GM12878 (cell line): ENCODE measurements around the gene SYNPO2L. TPM values are rescaled to one million over a fixed set of nuclear protein-coding genes. Genes with fewer than 3 reads are reported as not detected.
"Not testable (repeated sequence)": the region's sequence is repeated elsewhere in the genome, so short reads cannot be mapped to it uniquely, and the experiment has no call there.

Source experiments
- ATAC-seq: fragments of 200-7000 bp; cut with Tn5 transposase; 3 replicates; pipeline ENCODE4 v1.9.1; 2020; ENCODE audit warnings: mild to moderate bottlenecking, moderate library complexity
- BruUV-seq: library from RNA; stranded (reverse); fragments of 400-500 nt; replicated peaks from 2 replicates; lab custom pipeline; 2021; lab: Mats Ljungman, UMichigan
- CTCF ChIA-PET: fragments of 300-600 bp; sonication (Branson Sonifier 250); formaldehyde crosslinking; extraction: SDS; loops from one replicate; lab custom pipeline; 2021; ENCODE audit warnings: inconsistent platforms; lab: Yijun Ruan, JAX
- POLR2A ChIA-PET: fragments of 350-600 bp; formaldehyde crosslinking; extraction: SDS; loops from one replicate; lab custom pipeline; 2021; ENCODE audit warnings: inconsistent platforms; lab: Charles Lee
- RAD21 ChIA-PET: fragments of 300-600 bp; sonication (Branson Sonifier 250); formaldehyde crosslinking; loops from one replicate; lab custom pipeline; 2023; ENCODE audit warnings: antibody characterized with exemption; ENCODE audit not compliant: unreplicated experiment; lab: Charles Lee
- SMC1A ChIA-PET: fragments of 300-600 bp; sonication (Branson Sonifier 250); formaldehyde crosslinking; loops from one replicate; lab custom pipeline; 2023; ENCODE audit not compliant: unreplicated experiment, uncharacterized antibody; lab: Charles Lee
- DNase-seq: peaks from one replicate; pipeline ENCODE4 v3.0.0-alpha.2; 2011; ENCODE audit warnings: low read depth, low spot score
- FAIRE-seq: peaks from 3 replicates; lab custom pipeline; 2011; peaks lifted over from hg19 to GRCh38; lab: Jason Lieb, UNC
- H2AFZ ChIP-seq: 2 replicates; pipeline ENCODE4 v1.6.0; 2011; ENCODE audit warnings: low read depth, low read length, control low read depth; ENCODE audit not compliant: control insufficient read depth
- H3K27ac ChIP-seq: 2 replicates; pipeline ENCODE4 v1.5.1; 2011; ENCODE audit warnings: control low read depth; ENCODE audit not compliant: control insufficient read depth, insufficient read depth
- H3K27me3 ChIP-seq, 2 experiments: replicated peaks in 1 of 2; 2 replicates each; pipeline versions ENCODE4 v1.6.0 to v1.6.1; 2011; ENCODE audit warnings: low read length in 1 of 2; ENCODE audit not compliant: control insufficient read depth in 2 of 2, insufficient read depth in 2 of 2
- H3K36me3 ChIP-seq, 2 experiments: 2 replicates each; pipeline ENCODE4 v1.5.1; 2011; ENCODE audit warnings: low read length in 1 of 2; ENCODE audit not compliant: control insufficient read depth in 2 of 2, insufficient read depth in 2 of 2
- H3K4me1 ChIP-seq: 2 replicates; pipeline ENCODE4 v1.6.1; 2011; ENCODE audit warnings: mild to moderate bottlenecking, low read length, moderate library complexity, mixed read lengths; ENCODE audit not compliant: control insufficient read depth, insufficient read depth
- H3K4me2 ChIP-seq: 2 replicates; pipeline ENCODE4 v1.6.0; 2011; ENCODE audit warnings: control low read depth; ENCODE audit not compliant: control insufficient read depth, insufficient read depth
- H3K4me3 ChIP-seq: fragments of 200-600 bp; sonication (generic); 2 replicates; pipeline ENCODE4 v1.5.1; 2016
- H3K79me2 ChIP-seq: 2 replicates; pipeline ENCODE4 v1.6.0; 2011; ENCODE audit warnings: low read length; ENCODE audit not compliant: control insufficient read depth, insufficient read depth
- H3K9ac ChIP-seq: 2 replicates; pipeline ENCODE4 v1.8.0; 2011; ENCODE audit warnings: low read length, control low read depth, mixed read lengths; ENCODE audit not compliant: control insufficient read depth, insufficient read depth
- H3K9me3 ChIP-seq: replicated peaks from 3 replicates; pipeline ENCODE4 v1.5.1; 2011; ENCODE audit warnings: mild to moderate bottlenecking, low read length; ENCODE audit not compliant: control insufficient read depth, insufficient read depth
- H4K20me1 ChIP-seq: 2 replicates; pipeline ENCODE4 v1.6.0; 2011; ENCODE audit not compliant: control insufficient read depth, insufficient read depth
- ATF2 ChIP-seq: IDR thresholded peaks from 2 replicates; pipeline ENCODE4 v1.6.1; 2012; ENCODE audit warnings: low read length, inconsistent platforms
- WGBS: methylation state at CpG from one replicate; pipeline ENCODE4 v1.1.6; 2016; ENCODE audit warnings: low lambda C conversion rate; ENCODE audit not compliant: insufficient replicate concordance, insufficient coverage; ENCODE audit errors: missing lambda C conversion rate; 5-methylcytosine and 5-hydroxymethylcytosine counted together
- in situ Hi-C: fragments of 300-500 bp; cut with MboI; formaldehyde crosslinking; loops from 9 replicates; pipeline ENCODE4 v1.14.3; 2018; ENCODE audit warnings: mixed read lengths
- intact Hi-C: fragments of 100-400 bp; cut with micrococcal nuclease; formaldehyde crosslinking; loops from one replicate; pipeline ENCODE4 v1.14.2; 2022; ENCODE audit not compliant: unreplicated experiment
- polyA plus RNA-seq, 11 experiments: library from polyadenylated mRNA; depleted of rRNA in 4 of 11; unstranded in 6 of 11; stranded (reverse) in 5 of 11; fragments of >200 nt; fragmentation: Nextera tagmentation in 4 of 11; fragmentation: Illumina TruSeq in 1 of 11; extraction: Ambion mirVana in 4 of 11; extraction: Trizol in 1 of 11; gene quantifications; 1 replicate in 1 of 11; 2 replicates in 10 of 11; pipeline versions ENCODE4 v1.2.1 to v1.2.3, GENCODE V29; 2011 to 2016; ENCODE audit warnings: inconsistent platforms in 2 of 11, missing spikeins in 2 of 11, low read depth in 1 of 11
- total RNA-seq, 4 experiments: library from RNA; depleted of rRNA in 3 of 4; stranded (reverse); fragments of >200 nt in 3 of 4; fragmentation: Illumina TruSeq in 1 of 4; extraction: Trizol in 1 of 4; gene quantifications; 2 replicates each; pipeline versions ENCODE4 v1.2.1 to v1.2.3, GENCODE V29; 2013 to 2021

Gene SYNPO2L
- total and polyA plus RNA-seq, 10 of the 15 experiments (the other 5 are each of a cell fraction or from before 2014, with no cell fraction given): 0.01 to 2.3 (median 0.59) TPM

- Histone ChIP-seq H3K36me3 (no peaks in the 10 kb centered on the region), H3K27me3 (no peaks in the 10 kb centered on the region), H3K4me2 (no peak overlapping the region), H4K20me1 (no peaks in the 10 kb centered on the region), H2AFZ (no peak overlapping the region), H3K9ac (no peak overlapping the region), H3K27ac (no peak overlapping the region), H3K4me1 (peaks cover 5% of the 10 kb centered on the region), H3K9me3 (no peaks in the 10 kb centered on the region), H3K79me2 (peaks cover 10% of the 10 kb centered on the region), H3K4me3 (no peak overlapping the region)
- no peak for DNase-seq
- intact Hi-C loops: no loop called here
- ChIA-PET POLR2A (no interaction called here), RAD21 (interaction anchor here (1.0 kb wide), 1 partner anchor 31 kb away, joined by 5 read pairs; no protein-coding TSS in a partner anchor), SMC1A (interaction anchor here (0.6 to 1.8 kb wide), 3 partner anchors 20 to 135 kb away, joined by 3 to 5 read pairs (median 3); no protein-coding TSS in a partner anchor), CTCF (interaction anchor here (0.8 to 3.7 kb wide), 2 partner anchors 14 to 21 kb away, joined by 3 to 20 read pairs; no protein-coding TSS in a partner anchor)
- TF ChIP-seq ATF2: no peak
- in situ Hi-C loops: no loop called here
- 96% methylated on average over 4 of the region's 4 CpGs for WGBS
- no peak for FAIRE-seq
- ATAC-seq: no peak
- BruUV-seq: no TSS peak
Observed at GRCh38 chr10:73623056-73623455, 32.8 kb downstream of the SYNPO2L start.

- CTCF ChIA-PET, ATAC-seq, H3K9ac ChIP-seq, DNase-seq, H3K9me3 ChIP-seq, FAIRE-seq, H2AFZ ChIP-seq, H3K79me2 ChIP-seq, H3K36me3 ChIP-seq, RAD21 ChIA-PET, H3K27me3 ChIP-seq, H3K4me1 ChIP-seq, H3K4me2 ChIP-seq, POLR2A ChIA-PET, H4K20me1 ChIP-seq, in situ Hi-C loops, H3K4me3 ChIP-seq, H3K27ac ChIP-seq, BruUV-seq: not testable (repeated sequence)
- SMC1A ChIA-PET: interaction anchor here (1.0 to 1.8 kb wide), 2 partner anchors 10 to 23 kb away, joined by 3 to 5 read pairs; no protein-coding TSS in a partner anchor
- WGBS: 91% methylated on average over 12 of the region's 12 CpGs
- intact Hi-C loops: loop anchor here (2.0 kb wide), 1 partner anchor 24 kb away; no protein-coding TSS in a partner anchor
Observed at GRCh38 chr10:73620974-73621373, 34.9 kb downstream of the SYNPO2L start.

- not testable (repeated sequence) for FAIRE-seq, ATAC-seq
Observed at GRCh38 chr10:73617143-73617542, 38.7 kb downstream of the SYNPO2L start.

More at GRCh38 chr10:73617143-73617542, 38.7 kb downstream of the SYNPO2L start:
- H3K9me3 ChIP-seq, H3K79me2 ChIP-seq, H3K4me2 ChIP-seq, RAD21 ChIA-PET, H3K4me1 ChIP-seq, H3K36me3 ChIP-seq, H2AFZ ChIP-seq, H3K27ac ChIP-seq, H3K4me3 ChIP-seq, POLR2A ChIA-PET, H4K20me1 ChIP-seq, H3K27me3 ChIP-seq, intact Hi-C loops, BruUV-seq, in situ Hi-C loops, H3K9ac ChIP-seq, DNase-seq: not testable (repeated sequence)
- CTCF ChIA-PET: interaction anchor here (1.3 to 2.3 kb wide), 2 partner anchors 15 to 27 kb away, joined by 3 to 14 read pairs; no protein-coding TSS in a partner anchor
- SMC1A ChIA-PET: interaction anchor here (0.6 to 1.6 kb wide), 2 partner anchors 11 to 303 kb away, joined by 3 read pairs; no protein-coding TSS in a partner anchor
- 98% methylated on average over 8 of the region's 8 CpGs for WGBS
